ENCODE results near the gene GALNS. TPM values are rescaled to one million over a fixed set of nuclear protein-coding genes. Genes with fewer than 3 reads are reported as not detected.

The GALNS gene
- total RNA-seq, 1 experiment from 2014 or later: 81.6 TPM

DNA sequence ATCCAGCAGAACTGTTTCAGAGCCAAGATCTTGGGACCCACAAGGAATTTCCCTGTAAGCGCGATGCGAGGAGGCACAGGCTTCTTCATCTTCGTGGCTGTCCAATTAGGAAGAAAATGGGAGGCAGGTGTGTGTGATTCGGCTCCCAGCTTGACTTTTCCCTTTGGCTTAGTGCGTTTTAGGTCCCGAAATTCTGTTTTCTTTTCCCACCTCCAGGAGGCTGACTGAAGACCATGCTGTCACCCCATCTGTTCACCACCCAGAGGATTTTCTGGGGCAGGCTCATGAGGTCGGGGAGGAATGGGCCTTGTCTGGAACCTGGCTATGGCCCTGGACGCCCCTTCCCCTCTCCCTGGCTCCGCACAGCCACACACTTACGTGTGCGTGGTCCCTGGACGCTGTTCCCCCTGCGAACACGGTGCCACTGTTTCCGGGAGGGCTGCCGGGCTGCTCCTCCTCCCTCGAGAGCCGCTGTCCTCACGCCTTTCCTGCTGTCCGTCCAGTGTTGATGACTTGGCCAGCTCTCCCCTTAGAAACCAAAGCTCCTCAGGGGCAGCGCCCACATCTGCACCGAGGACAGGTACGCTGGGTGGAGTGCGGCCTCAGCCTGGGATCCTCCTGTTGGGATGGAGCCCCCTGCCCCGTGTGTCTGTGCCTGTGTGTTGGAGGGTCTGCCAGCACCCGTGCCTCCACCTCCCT, 12.4 kb upstream of the GALNS start:
- no peak for TF ChIP-seq CTCF (IDR thresholded peaks at IDR 0.05)
- TF ChIP-seq, protein P1, sequence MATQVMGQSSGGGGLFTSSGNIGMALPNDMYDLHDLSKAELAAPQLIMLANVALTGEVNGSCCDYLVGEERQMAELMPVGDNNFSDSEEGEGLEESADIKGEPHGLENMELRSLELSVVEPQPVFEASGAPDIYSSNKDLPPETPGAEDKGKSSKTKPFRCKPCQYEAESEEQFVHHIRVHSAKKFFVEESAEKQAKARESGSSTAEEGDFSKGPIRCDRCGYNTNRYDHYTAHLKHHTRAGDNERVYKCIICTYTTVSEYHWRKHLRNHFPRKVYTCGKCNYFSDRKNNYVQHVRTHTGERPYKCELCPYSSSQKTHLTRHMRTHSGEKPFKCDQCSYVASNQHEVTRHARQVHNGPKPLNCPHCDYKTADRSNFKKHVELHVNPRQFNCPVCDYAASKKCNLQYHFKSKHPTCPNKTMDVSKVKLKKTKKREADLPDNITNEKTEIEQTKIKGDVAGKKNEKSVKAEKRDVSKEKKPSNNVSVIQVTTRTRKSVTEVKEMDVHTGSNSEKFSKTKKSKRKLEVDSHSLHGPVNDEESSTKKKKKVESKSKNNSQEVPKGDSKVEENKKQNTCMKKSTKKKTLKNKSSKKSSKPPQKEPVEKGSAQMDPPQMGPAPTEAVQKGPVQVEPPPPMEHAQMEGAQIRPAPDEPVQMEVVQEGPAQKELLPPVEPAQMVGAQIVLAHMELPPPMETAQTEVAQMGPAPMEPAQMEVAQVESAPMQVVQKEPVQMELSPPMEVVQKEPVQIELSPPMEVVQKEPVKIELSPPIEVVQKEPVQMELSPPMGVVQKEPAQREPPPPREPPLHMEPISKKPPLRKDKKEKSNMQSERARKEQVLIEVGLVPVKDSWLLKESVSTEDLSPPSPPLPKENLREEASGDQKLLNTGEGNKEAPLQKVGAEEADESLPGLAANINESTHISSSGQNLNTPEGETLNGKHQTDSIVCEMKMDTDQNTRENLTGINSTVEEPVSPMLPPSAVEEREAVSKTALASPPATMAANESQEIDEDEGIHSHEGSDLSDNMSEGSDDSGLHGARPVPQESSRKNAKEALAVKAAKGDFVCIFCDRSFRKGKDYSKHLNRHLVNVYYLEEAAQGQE (IDR thresholded peaks at IDR 0.05; ENCODE audit: insufficient read depth in 1 of 2, low read depth in 2 of 2, low read length in 1 of 2): no peak
- TF ChIP-seq SIN3A (IDR thresholded peaks at IDR 0.05; ENCODE audit: borderline replicate concordance, insufficient read depth, low read depth, low read length): no peak
- Histone ChIP-seq H3K27me3 (ENCODE audit: control insufficient read depth, insufficient read depth, low read length) (no peaks in the 10 kb centered on the region), H3K36me3 (ENCODE audit: control insufficient read depth, insufficient read depth, low read length) (no peaks in the 10 kb centered on the region), H3K4me3 (ENCODE audit: low read depth in 2 of 2, low read length in 2 of 2) (no peak overlapping the region), H3K27ac (ENCODE audit: low read length) (no peak overlapping the region), H3K9me3 (ENCODE audit: control insufficient read depth, insufficient read depth, low read depth, low read length) (no peaks in the 10 kb centered on the region), H3K4me1 (ENCODE audit: control insufficient read depth, insufficient read depth, low read length) (no peaks in the 10 kb centered on the region)
- POLR2A ChIA-PET: no interaction called here
- intact Hi-C loops (cut with micrococcal nuclease; ENCODE audit: unreplicated experiment): no loop called here
- ATAC-seq (no peak), DNase-seq (ENCODE audit: low read depth, low spot score) (no peak)
- no TSS peak for BruUV-seq (replicated peaks)
- in situ Hi-C loops (cut with HindIII; ENCODE audit: low pct_unique_long_range_greater_than_20kb, low sequenced_read_pairs): no loop called here
- CTCF ChIA-PET: no interaction called here

DNA sequence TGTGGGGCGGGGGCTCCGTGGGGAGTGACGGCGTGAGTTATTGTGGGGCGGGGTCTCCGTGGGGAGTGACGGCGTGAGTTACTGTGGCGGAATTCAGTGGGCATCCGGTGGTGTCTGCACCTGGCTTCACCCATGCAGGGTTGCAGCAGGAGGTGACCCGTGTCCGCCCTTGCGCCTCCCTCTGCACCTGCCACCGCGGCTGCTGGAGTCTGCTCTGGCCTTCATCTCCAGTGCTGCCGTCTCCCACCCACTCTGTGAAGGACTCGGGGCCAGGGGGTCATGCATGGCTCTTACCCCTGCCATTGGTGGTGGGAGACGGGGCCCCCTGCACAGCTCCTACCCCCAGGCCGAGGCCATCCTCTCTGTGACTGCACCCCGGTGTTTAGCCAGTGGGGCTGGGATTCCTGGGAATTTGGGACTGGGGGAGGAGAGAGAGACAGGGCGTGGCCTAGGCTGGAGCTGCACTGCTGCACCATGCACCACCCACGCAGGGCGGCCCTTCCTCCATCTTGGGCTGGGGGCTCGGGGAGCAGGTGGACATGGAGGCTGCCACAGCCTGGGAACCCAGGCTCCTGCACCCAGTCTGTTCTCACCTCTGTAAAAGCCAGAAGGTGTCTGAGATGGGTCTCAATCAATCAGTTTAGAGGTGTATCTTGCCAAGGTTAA, 11.0 kb upstream of the GALNS start:
- no peaks in the 10 kb centered on the region for H3K36me3 ChIP-seq (ENCODE audit: control insufficient read depth, insufficient read depth, low read length)
- DNase-seq (ENCODE audit: low read depth, low spot score) (no peak), ATAC-seq (no peak)
- no peak overlapping the region for H3K27ac ChIP-seq (ENCODE audit: low read length)
- intact Hi-C loops (cut with micrococcal nuclease; ENCODE audit: unreplicated experiment): no loop called here
- no TSS peak for BruUV-seq (replicated peaks)
- no peaks in the 10 kb centered on the region for H3K4me1 ChIP-seq (ENCODE audit: control insufficient read depth, insufficient read depth, low read length)
- CTCF ChIA-PET: no interaction called here
- in situ Hi-C loops (cut with HindIII; ENCODE audit: low pct_unique_long_range_greater_than_20kb, low sequenced_read_pairs): no loop called here
- POLR2A ChIA-PET: interaction anchor here (0.7 kb wide), 1 partner anchor 44 kb away, joined by 3 read pairs; no protein-coding TSS in a partner anchor
- no peak overlapping the region for H3K4me3 ChIP-seq (ENCODE audit: low read depth in 2 of 2, low read length in 2 of 2)
- H3K27me3 ChIP-seq (ENCODE audit: control insufficient read depth, insufficient read depth, low read length): no peaks in the 10 kb centered on the region
- no peaks in the 10 kb centered on the region for H3K9me3 ChIP-seq (ENCODE audit: control insufficient read depth, insufficient read depth, low read depth, low read length)
- TF ChIP-seq TCF7L2 (IDR thresholded peaks at IDR 0.05; ENCODE audit: low read depth, low read length) (no peak), SIN3A (IDR thresholded peaks at IDR 0.05; ENCODE audit: borderline replicate concordance, insufficient read depth, low read depth, low read length) (no peak), POLR2AphosphoS5 (IDR thresholded peaks at IDR 0.05; ENCODE audit: low read depth, low read length) (no peak), CTCF (IDR thresholded peaks at IDR 0.05) (no peak)
- TF ChIP-seq, protein P1 (IDR thresholded peaks at IDR 0.05; ENCODE audit: insufficient read depth in 1 of 2, low read depth in 2 of 2, low read length in 1 of 2): no peak

Data from Panc1 (cell line).